ENCODE results near the gene DPEP2.

DPEP2 gene

GRCh38 chr16:67940446-67941089 lies 58.7 kb downstream of the DPEP2 start:
- in situ Hi-C loops (cut with MboI; ENCODE audit: low sequenced_read_pairs): no loop called here

GRCh38 chr16:67939507-67940445 lies 59.5 kb downstream of the DPEP2 start:
- in situ Hi-C loops (cut with MboI; ENCODE audit: low sequenced_read_pairs): loop anchor here (10.0 kb wide), 1 partner anchor 275 kb away; the partner anchor contains the start of genes ACD, C16orf86, ENKD1 and PARD6A

GRCh38 chr16:67937713-67938112 lies 61.6 kb downstream of the DPEP2 start:
- in situ Hi-C loops (cut with MboI; ENCODE audit: low sequenced_read_pairs): loop anchor here (10.0 kb wide), 1 partner anchor 273 kb away; the partner anchor contains the start of genes ACD, C16orf86, ENKD1 and PARD6A

Measured in HL-60/S4 (cell line).